ENCODE data around the gene PTPDC1. TPM values are rescaled to one million over a fixed set of nuclear protein-coding genes. Genes with fewer than 3 reads are reported as not detected.
A peak's percentile ranks its signal among the peaks of the same experiment; 100 is the strongest.

PTPDC1 gene
- total RNA-seq, 1 donor from 2014 or later, result 11.0 TPM

DNA sequence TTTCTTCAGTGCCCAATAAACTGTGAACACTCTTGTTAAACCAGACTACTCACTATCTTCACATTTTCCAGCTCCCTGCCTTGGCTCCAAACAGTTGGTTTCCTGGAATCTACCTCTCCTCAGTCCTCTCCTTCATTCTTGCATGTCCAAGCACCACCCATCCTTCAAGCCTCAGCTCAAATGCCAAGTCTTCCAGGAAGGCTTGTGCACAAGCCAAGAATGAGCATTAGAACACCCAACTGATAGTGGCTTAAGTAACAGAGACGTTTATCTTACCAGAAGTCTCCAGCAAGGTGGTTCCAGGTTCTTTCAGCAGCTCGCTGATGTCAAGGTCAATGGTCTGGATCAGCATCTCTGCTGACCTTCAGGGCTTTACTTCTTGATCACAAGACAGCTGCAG lies 60.1 kb downstream of the PTPDC1 start:
- DNase-seq, result no peak
- H3K9me3 ChIP-seq, result no peaks in the 10 kb centered on the region
- H3K27me3 ChIP-seq (ENCODE audit: low read depth), result no peaks in the 10 kb centered on the region
- H3K36me3 ChIP-seq, result no peaks in the 10 kb centered on the region
- no peak overlapping the region for H3K4me3 ChIP-seq
- ATAC-seq, result peak in 1 of 2 donors; percentile 47
- peak overlapping the region; percentile 21 for H3K27ac ChIP-seq
- TF ChIP-seq, protein P1, sequence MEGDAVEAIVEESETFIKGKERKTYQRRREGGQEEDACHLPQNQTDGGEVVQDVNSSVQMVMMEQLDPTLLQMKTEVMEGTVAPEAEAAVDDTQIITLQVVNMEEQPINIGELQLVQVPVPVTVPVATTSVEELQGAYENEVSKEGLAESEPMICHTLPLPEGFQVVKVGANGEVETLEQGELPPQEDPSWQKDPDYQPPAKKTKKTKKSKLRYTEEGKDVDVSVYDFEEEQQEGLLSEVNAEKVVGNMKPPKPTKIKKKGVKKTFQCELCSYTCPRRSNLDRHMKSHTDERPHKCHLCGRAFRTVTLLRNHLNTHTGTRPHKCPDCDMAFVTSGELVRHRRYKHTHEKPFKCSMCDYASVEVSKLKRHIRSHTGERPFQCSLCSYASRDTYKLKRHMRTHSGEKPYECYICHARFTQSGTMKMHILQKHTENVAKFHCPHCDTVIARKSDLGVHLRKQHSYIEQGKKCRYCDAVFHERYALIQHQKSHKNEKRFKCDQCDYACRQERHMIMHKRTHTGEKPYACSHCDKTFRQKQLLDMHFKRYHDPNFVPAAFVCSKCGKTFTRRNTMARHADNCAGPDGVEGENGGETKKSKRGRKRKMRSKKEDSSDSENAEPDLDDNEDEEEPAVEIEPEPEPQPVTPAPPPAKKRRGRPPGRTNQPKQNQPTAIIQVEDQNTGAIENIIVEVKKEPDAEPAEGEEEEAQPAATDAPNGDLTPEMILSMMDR (IDR thresholded peaks at IDR 0.05), result no peak
- H3K4me1 ChIP-seq, result peaks cover 36% of the 10 kb centered on the region
- intact Hi-C loops (cut with DNase I), result no loop called here

DNA sequence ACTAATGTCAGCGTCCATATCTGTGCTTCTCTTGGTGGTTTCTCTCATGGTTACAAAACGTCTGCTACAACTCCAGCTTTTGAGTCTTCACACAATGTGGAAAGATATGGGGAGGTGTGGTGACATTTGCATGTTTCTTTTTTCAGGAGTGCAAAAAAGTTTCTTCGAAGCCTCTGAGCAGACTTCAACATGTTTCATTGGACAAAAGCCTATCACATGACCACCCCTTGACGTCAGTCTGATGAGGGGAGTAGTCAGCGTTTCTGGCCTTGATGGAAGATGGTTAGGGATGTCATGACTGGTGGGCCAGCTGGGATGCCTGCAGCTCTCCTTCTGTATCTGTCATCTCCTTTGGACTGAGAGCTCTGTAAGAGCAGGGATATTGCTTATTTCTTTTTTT lies 61.4 kb downstream of the PTPDC1 start:
- no peaks in the 10 kb centered on the region for H3K27me3 ChIP-seq (ENCODE audit: low read depth)
- ATAC-seq (no peak), DNase-seq (no peak)
- no peaks in the 10 kb centered on the region for H3K9me3 ChIP-seq
- intact Hi-C loops (cut with DNase I), result no loop called here
- H3K27ac ChIP-seq, result no peak overlapping the region
- H3K4me1 ChIP-seq, result peaks cover 26% of the 10 kb centered on the region
- H3K36me3 ChIP-seq, result no peaks in the 10 kb centered on the region
- TF ChIP-seq, protein P1 (IDR thresholded peaks at IDR 0.05), result no peak
- no peak overlapping the region for H3K4me3 ChIP-seq

DNA sequence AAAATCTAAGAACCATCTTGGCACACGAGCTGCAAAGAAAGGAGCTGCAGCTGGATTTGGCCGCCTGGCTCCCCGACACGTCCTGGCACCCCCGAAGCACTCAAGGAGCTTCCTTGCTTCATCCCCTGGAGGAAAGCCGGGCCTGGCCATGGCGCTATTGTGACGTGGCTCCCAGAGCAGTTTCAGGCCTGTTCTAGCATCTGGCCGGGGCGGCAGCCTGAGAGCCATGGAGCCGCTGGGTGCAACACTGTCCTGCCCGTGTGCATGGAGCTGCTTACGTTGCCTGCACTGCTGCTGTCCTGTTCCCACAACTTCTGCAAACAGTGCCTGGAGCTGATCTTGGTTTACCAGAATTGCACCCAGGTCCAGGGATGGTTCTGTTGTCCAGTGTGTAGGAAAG lies 63.5 kb downstream of the PTPDC1 start:
- intact Hi-C loops (cut with DNase I), result no loop called here

DNA sequence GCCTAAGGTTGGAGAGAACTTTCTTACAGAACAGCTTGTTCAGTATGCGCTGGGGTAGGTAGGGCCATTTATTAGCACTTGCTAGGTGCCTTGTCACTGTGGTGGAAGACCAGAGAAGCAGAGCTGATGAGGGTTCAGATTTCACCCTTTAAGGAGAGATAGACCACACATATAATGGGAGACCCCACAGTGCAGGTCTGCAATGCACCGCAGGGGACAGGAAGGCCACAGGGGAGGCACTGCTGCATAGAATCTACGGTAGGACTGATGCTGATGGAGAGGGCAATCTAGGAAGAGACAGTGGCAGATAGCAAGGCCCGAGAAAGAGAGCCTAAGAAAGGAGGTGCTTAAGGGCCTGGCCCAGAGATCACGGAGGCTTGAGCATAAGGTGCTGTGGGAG lies 64.2 kb downstream of the PTPDC1 start:
- Histone ChIP-seq H3K27me3 (ENCODE audit: low read depth) (no peaks in the 10 kb centered on the region), H3K36me3 (no peaks in the 10 kb centered on the region), H3K4me3 (no peak overlapping the region), H3K9me3 (no peaks in the 10 kb centered on the region), H3K4me1 (peaks cover 9% of the 10 kb centered on the region), H3K27ac (no peak overlapping the region)
- ATAC-seq (no peak), DNase-seq (no peak)
- TF ChIP-seq, protein P1 (IDR thresholded peaks at IDR 0.05), result no peak
- intact Hi-C loops (cut with DNase I), result no loop called here

More for the DNA sequence above, 63.5 kb downstream of the PTPDC1 start:
- Histone ChIP-seq H3K27ac (no peak overlapping the region), H3K36me3 (no peaks in the 10 kb centered on the region), H3K9me3 (no peaks in the 10 kb centered on the region), H3K27me3 (ENCODE audit: low read depth) (no peaks in the 10 kb centered on the region), H3K4me3 (no peak overlapping the region), H3K4me1 (peaks cover 9% of the 10 kb centered on the region)
- TF ChIP-seq, protein P1 (IDR thresholded peaks at IDR 0.05), result no peak
- ATAC-seq (no peak), DNase-seq (no peak)

DNA sequence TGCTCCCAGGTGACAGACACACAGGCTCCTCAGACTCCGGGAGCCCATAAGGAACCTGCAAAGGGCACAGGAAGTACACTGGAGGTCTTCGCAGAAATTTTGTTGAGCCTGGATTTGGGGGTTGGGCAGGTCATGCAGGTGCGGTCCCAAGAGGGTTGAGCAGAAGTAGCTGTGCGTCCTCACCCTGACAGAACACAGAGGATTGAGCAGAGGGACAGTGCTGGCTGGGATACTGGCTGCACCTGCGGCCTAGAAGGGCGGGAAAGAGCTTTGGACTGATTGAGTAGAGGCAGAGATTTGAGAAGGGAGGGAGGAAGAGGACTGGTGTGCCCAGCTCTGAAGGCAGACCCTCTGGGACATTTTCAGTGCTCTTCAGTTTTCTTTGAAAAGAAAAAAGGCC lies 65.4 kb downstream of the PTPDC1 start:
- H3K4me1 ChIP-seq, result no peaks in the 10 kb centered on the region
- intact Hi-C loops (cut with DNase I), result no loop called here

More for the DNA sequence above, 65.4 kb downstream of the PTPDC1 start:
- DNase-seq, result no peak
- Histone ChIP-seq H3K9me3 (no peaks in the 10 kb centered on the region), H3K36me3 (no peaks in the 10 kb centered on the region), H3K27ac (no peak overlapping the region), H3K4me3 (no peak overlapping the region), H3K27me3 (ENCODE audit: low read depth) (no peaks in the 10 kb centered on the region)
- TF ChIP-seq, protein P1 (IDR thresholded peaks at IDR 0.05), result no peak
- no peak for ATAC-seq

Data from lower lobe of right lung (tissue), 2 donors.